Limb (tissue), 2 donors: Measurements from ENCODE around the gene TMEM45A.

Experiments used
- DNase-seq, 2 donors: peaks; one replicate each; pipeline ENCODE4 v3.0.0-alpha.2; 2016; ENCODE audit errors: extremely low spot score in 2 of 2

TMEM45A gene

GRCh38 chr3:100613721-100614390 lies 121.4 kb downstream of the TMEM45A start:
- DNase-seq: no peak

- no peak for DNase-seq
Measured at GRCh38 chr3:100614941-100615340, 122.5 kb downstream of the TMEM45A start.

GRCh38 chr3:100615684-100616083 lies 123.3 kb downstream of the TMEM45A start:
- no peak for DNase-seq

- DNase-seq: no peak
Measured at GRCh38 chr3:100621251-100621650, 128.8 kb downstream of the TMEM45A start.
